Measurements from ENCODE around the gene OCRL. TPM values are rescaled to one million over a fixed set of nuclear protein-coding genes. Genes with fewer than 3 reads are reported as not detected.
A peak's percentile ranks its signal among the peaks of the same experiment; 100 is the strongest.

Gene OCRL
- total RNA-seq, 1 donor from 2014 or later = 3.7 TPM

- DNase-seq (ENCODE audit: low spot score) = no peak
- intact Hi-C loops (cut with micrococcal nuclease) = no loop called here
- Mint-ChIP-seq H3K27me3 (ENCODE audit: low read depth) (peaks cover 33% of the 10 kb centered on the region), H3K9me3 (no peaks in the 10 kb centered on the region), H3K4me3 (ENCODE audit: low read depth) (peak within 1 kb of the TSS; percentile 73), H3K27ac (no peak within 1 kb of the TSS), H3K36me3 (ENCODE audit: low read depth) (no peaks in the 10 kb centered on the region), H3K4me1 (ENCODE audit: low read depth) (peaks cover 6% of the 10 kb centered on the region)
Observed at GRCh38 chrX:129523079-129523911, 16.8 kb upstream of the OCRL start, which contains the start of gene SMARCA1. Gene SMARCA1, minus strand, starts transcription at chrX:129523490. Its CDS starts 120 bp downstream, at chrX:129523370.

- Mint-ChIP-seq H3K4me3 (ENCODE audit: low read depth) (peak overlapping the region; percentile 42), H3K4me1 (ENCODE audit: low read depth) (peaks cover 6% of the 10 kb centered on the region), H3K27ac (no peak overlapping the region), H3K9me3 (no peaks in the 10 kb centered on the region), H3K36me3 (ENCODE audit: low read depth) (no peaks in the 10 kb centered on the region), H3K27me3 (ENCODE audit: low read depth) (peaks cover 33% of the 10 kb centered on the region)
- DNase-seq (ENCODE audit: low spot score) = no peak
- intact Hi-C loops (cut with micrococcal nuclease) = no loop called here
Observed at GRCh38 chrX:129524250-129524850, 15.7 kb upstream of the OCRL start.

- DNase-seq (ENCODE audit: low spot score) = no peak
- no peaks in the 10 kb centered on the region for H3K9me3 Mint-ChIP-seq
- peaks cover 31% of the 10 kb centered on the region for H3K27me3 Mint-ChIP-seq (ENCODE audit: low read depth)
- intact Hi-C loops (cut with micrococcal nuclease) = no loop called here
- H3K27ac Mint-ChIP-seq = no peak overlapping the region
- H3K4me3 Mint-ChIP-seq (ENCODE audit: low read depth) = no peak overlapping the region
- H3K4me1 Mint-ChIP-seq (ENCODE audit: low read depth) = peaks cover 6% of the 10 kb centered on the region
- H3K36me3 Mint-ChIP-seq (ENCODE audit: low read depth) = no peaks in the 10 kb centered on the region
Observed at GRCh38 chrX:129525162-129525561, 14.9 kb upstream of the OCRL start.

GRCh38 chrX:129525896-129526295, 14.2 kb upstream of the OCRL start:
- H3K27ac Mint-ChIP-seq = no peak overlapping the region

GRCh38 chrX:129529685-129530281, 10.3 kb upstream of the OCRL start:
- no peaks in the 10 kb centered on the region for H3K9me3 Mint-ChIP-seq
- H3K36me3 Mint-ChIP-seq (ENCODE audit: low read depth) = no peaks in the 10 kb centered on the region
- H3K4me1 Mint-ChIP-seq (ENCODE audit: low read depth) = no peaks in the 10 kb centered on the region
- intact Hi-C loops (cut with micrococcal nuclease) = no loop called here
- DNase-seq (ENCODE audit: low spot score) = no peak
- no peak overlapping the region for H3K27ac Mint-ChIP-seq
- H3K4me3 Mint-ChIP-seq (ENCODE audit: low read depth) = no peak overlapping the region
- H3K27me3 Mint-ChIP-seq (ENCODE audit: low read depth) = peaks cover 5% of the 10 kb centered on the region

More at GRCh38 chrX:129525896-129526295, 14.2 kb upstream of the OCRL start:
- Mint-ChIP-seq H3K36me3 (ENCODE audit: low read depth) (no peaks in the 10 kb centered on the region), H3K4me3 (ENCODE audit: low read depth) (no peak overlapping the region), H3K9me3 (no peaks in the 10 kb centered on the region), H3K4me1 (ENCODE audit: low read depth) (peaks cover 6% of the 10 kb centered on the region), H3K27me3 (ENCODE audit: low read depth) (peaks cover 26% of the 10 kb centered on the region)
- intact Hi-C loops (cut with micrococcal nuclease) = no loop called here
- DNase-seq (ENCODE audit: low spot score) = no peak

GRCh38 chrX:129530410-129530809, 9.6 kb upstream of the OCRL start:
- no peaks in the 10 kb centered on the region for H3K27me3 Mint-ChIP-seq (ENCODE audit: low read depth)
- no peaks in the 10 kb centered on the region for H3K36me3 Mint-ChIP-seq (ENCODE audit: low read depth)
- H3K4me3 Mint-ChIP-seq (ENCODE audit: low read depth) = no peak overlapping the region
- intact Hi-C loops (cut with micrococcal nuclease) = no loop called here
- no peaks in the 10 kb centered on the region for H3K9me3 Mint-ChIP-seq
- DNase-seq (ENCODE audit: low spot score) = no peak
- H3K27ac Mint-ChIP-seq = no peak overlapping the region
- H3K4me1 Mint-ChIP-seq (ENCODE audit: low read depth) = no peaks in the 10 kb centered on the region

- intact Hi-C loops (cut with micrococcal nuclease) = no loop called here
- H3K27me3 Mint-ChIP-seq (ENCODE audit: low read depth) = no peaks in the 10 kb centered on the region
- H3K9me3 Mint-ChIP-seq = no peaks in the 10 kb centered on the region
- H3K27ac Mint-ChIP-seq = no peak overlapping the region
- no peak for DNase-seq (ENCODE audit: low spot score)
- H3K4me3 Mint-ChIP-seq (ENCODE audit: low read depth) = no peak overlapping the region
- H3K36me3 Mint-ChIP-seq (ENCODE audit: low read depth) = no peaks in the 10 kb centered on the region
- H3K4me1 Mint-ChIP-seq (ENCODE audit: low read depth) = no peaks in the 10 kb centered on the region
Observed at GRCh38 chrX:129531132-129531531, 8.9 kb upstream of the OCRL start.

GRCh38 chrX:129534816-129535578, 5.1 kb upstream of the OCRL start:
- DNase-seq (ENCODE audit: low spot score) = no peak
- Mint-ChIP-seq H3K27ac (no peak overlapping the region), H3K4me1 (ENCODE audit: low read depth) (peaks cover 1% of the 10 kb centered on the region), H3K27me3 (ENCODE audit: low read depth) (peaks cover 5% of the 10 kb centered on the region), H3K36me3 (ENCODE audit: low read depth) (no peaks in the 10 kb centered on the region), H3K9me3 (no peaks in the 10 kb centered on the region), H3K4me3 (ENCODE audit: low read depth) (no peak overlapping the region)
- intact Hi-C loops (cut with micrococcal nuclease) = no loop called here

GRCh38 chrX:129540722-129541184, 694 bp downstream of the OCRL start:
- Mint-ChIP-seq H3K27ac (no peak overlapping the region), H3K4me3 (ENCODE audit: low read depth) (peak overlapping the region; percentile 49), H3K9me3 (no peaks in the 10 kb centered on the region), H3K27me3 (ENCODE audit: low read depth) (peaks cover 9% of the 10 kb centered on the region), H3K36me3 (ENCODE audit: low read depth) (no peaks in the 10 kb centered on the region), H3K4me1 (ENCODE audit: low read depth) (peaks cover 5% of the 10 kb centered on the region)
- intact Hi-C loops (cut with micrococcal nuclease) = no loop called here
- DNase-seq (ENCODE audit: low spot score) = no peak

- H3K9me3 Mint-ChIP-seq = no peaks in the 10 kb centered on the region
- intact Hi-C loops (cut with micrococcal nuclease) = no loop called here
Observed at GRCh38 chrX:129544780-129545179, 4.7 kb downstream of the OCRL start.

GRCh38 chrX:129545408-129545807, 5.3 kb downstream of the OCRL start:
- H3K9me3 Mint-ChIP-seq = no peaks in the 10 kb centered on the region
- no peaks in the 10 kb centered on the region for H3K36me3 Mint-ChIP-seq (ENCODE audit: low read depth)
- DNase-seq (ENCODE audit: low spot score) = no peak
- intact Hi-C loops (cut with micrococcal nuclease) = no loop called here
- peaks cover 4% of the 10 kb centered on the region for H3K27me3 Mint-ChIP-seq (ENCODE audit: low read depth)
- no peak overlapping the region for H3K4me3 Mint-ChIP-seq (ENCODE audit: low read depth)
- peaks cover 4% of the 10 kb centered on the region for H3K4me1 Mint-ChIP-seq (ENCODE audit: low read depth)
- no peak overlapping the region for H3K27ac Mint-ChIP-seq

More at GRCh38 chrX:129544780-129545179, 4.7 kb downstream of the OCRL start:
- no peak for DNase-seq (ENCODE audit: low spot score)
- H3K36me3 Mint-ChIP-seq (ENCODE audit: low read depth) = no peaks in the 10 kb centered on the region
- peaks cover 4% of the 10 kb centered on the region for H3K27me3 Mint-ChIP-seq (ENCODE audit: low read depth)
- H3K4me3 Mint-ChIP-seq (ENCODE audit: low read depth) = no peak overlapping the region
- H3K4me1 Mint-ChIP-seq (ENCODE audit: low read depth) = peaks cover 4% of the 10 kb centered on the region
- no peak overlapping the region for H3K27ac Mint-ChIP-seq

- H3K4me3 Mint-ChIP-seq (ENCODE audit: low read depth) = no peak overlapping the region
- peaks cover 4% of the 10 kb centered on the region for H3K4me1 Mint-ChIP-seq (ENCODE audit: low read depth)
- no peaks in the 10 kb centered on the region for H3K27me3 Mint-ChIP-seq (ENCODE audit: low read depth)
- H3K9me3 Mint-ChIP-seq = no peaks in the 10 kb centered on the region
- no peak overlapping the region for H3K27ac Mint-ChIP-seq
- intact Hi-C loops (cut with micrococcal nuclease) = no loop called here
- no peak for DNase-seq (ENCODE audit: low spot score)
- no peaks in the 10 kb centered on the region for H3K36me3 Mint-ChIP-seq (ENCODE audit: low read depth)
Observed at GRCh38 chrX:129549124-129549523, 9.1 kb downstream of the OCRL start.
